Heart left ventricle (tissue), 16 donors: ENCODE measurements around the gene ACOXL. TPM values are rescaled to one million over a fixed set of nuclear protein-coding genes. Genes with fewer than 3 reads are reported as not detected.

Source experiments
- ATAC-seq, 4 donors: fragments of 200-7000 bp; cut with Tn5 transposase; one replicate each; pipeline ENCODE4 v1.9.1; 2020 to 2022; ENCODE audit warnings: moderate library complexity in 4 of 4, mild to moderate bottlenecking in 3 of 4, moderate number of reproducible peaks in 1 of 4
- DNase-seq, 5 donors: peaks; one replicate each; pipeline ENCODE4 v3.0.0-alpha.2; 2020
- H3K27ac ChIP-seq, 12 donors: fragments of 200-600 bp; sonication (generic) in 4 of 12; one replicate each; pipeline versions ENCODE4 v1.5.0 to v1.8.0; 2016 to 2022; ENCODE audit warnings: mild to moderate bottlenecking in 2 of 12
- H3K27me3 ChIP-seq, 9 donors: fragments of 200-600 bp; sonication (generic) in 2 of 9; one replicate each; pipeline versions ENCODE4 v1.5.1 to v1.8.0; 2016 to 2022; ENCODE audit warnings: mild to moderate bottlenecking in 3 of 9
- H3K36me3 ChIP-seq, 9 donors: fragments of 200-600 bp; sonication (generic) in 2 of 9; one replicate each; pipeline versions ENCODE4 v1.5.0 to v1.8.0; 2018 to 2022; ENCODE audit warnings: mild to moderate bottlenecking in 2 of 9
- H3K4me1 ChIP-seq, 12 donors: fragments of 200-600 bp; sonication (generic) in 4 of 12; one replicate each; pipeline versions ENCODE4 v1.5.0 to v1.8.0; 2016 to 2022; ENCODE audit warnings: mild to moderate bottlenecking in 3 of 12
- H3K4me3 ChIP-seq, 12 donors: fragments of 200-600 bp; sonication (generic) in 4 of 12; one replicate each; pipeline versions ENCODE4 v1.5.0 to v1.8.0; 2017 to 2022; ENCODE audit warnings: mild to moderate bottlenecking in 9 of 12, moderate library complexity in 4 of 12
- H3K9me3 ChIP-seq, 12 donors: fragments of 200-600 bp; sonication (generic) in 4 of 12; one replicate each; pipeline versions ENCODE4 v1.5.0 to v1.8.0; 2016 to 2022; ENCODE audit warnings: mild to moderate bottlenecking in 1 of 12
- POLR2A ChIP-seq, 2 donors: fragments of 450-650 bp; IDR thresholded peaks; one replicate each; pipeline ENCODE4 v1.6.1; 2017; ENCODE audit warnings: antibody characterized with exemption in 2 of 2, mild to moderate bottlenecking in 2 of 2, moderate library complexity in 2 of 2
- WGBS, 4 donors: extraction: QIAGEN DNeasy Blood & Tissue Kit in 2 of 4; methylation state at CpG; one replicate each; pipeline versions ENCODE4 v1.1.5 to v1.1.7; 2013 to 2018; 5-methylcytosine and 5-hydroxymethylcytosine counted together
- intact Hi-C, 10 donors: fragments of 100-400 bp; cut with DNase I; formaldehyde crosslinking; loops; one replicate each; pipeline versions ENCODE4 v1.11.1 to v1.14.2; 2022
- polyA plus RNA-seq, 2 donors: library from polyadenylated mRNA; stranded (reverse); fragments of 200-250 nt; gene quantifications; one replicate each; pipeline ENCODE4 v1.2.3, GENCODE V29; 2013
- total RNA-seq, 9 donors: library from RNA; depleted of rRNA in 2 of 9; stranded (reverse); fragments of >200 nt in 2 of 9; fragmentation: NEBNext Ultra II Directional in 3 of 9; extraction: Animal tissue kit (Norgen Biotek cat#: 25700) in 3 of 9; gene quantifications; one replicate each; pipeline versions ENCODE4 v1.1.0 to v1.2.4, GENCODE V29; 2016 to 2023
- TF ChIP-seq, protein P1 (sequence below), 12 donors: fragments of 200-600 bp; sonication (generic) in 4 of 12; IDR thresholded peaks; one replicate each; pipeline versions ENCODE4 v1.5.0 to v1.8.0; 2018 to 2022; ENCODE audit warnings: antibody characterized with exemption in 12 of 12, mild to moderate bottlenecking in 5 of 12
- donor health status: ischemic (EF 13 %, LVEDD 7.1; RV severe dilation, severe dysfunction).
- donor health status: healthy with polysubstance abuse.
- donor health status: DM: no; HTN: yes; CAD: no.
- donor health status: DM: no; HTN: no; CAD: no.
- donor health status: ischemic (EF 25% LVEDD 6.9; RV normal size, moderate dysfunction).
- donor health status: ischemic (EF 25% LVEDD 5.7; RV mildly dilated, moderate dysfunction).
- donor health status: healthy.
- donor health status: DM: yes; HTN: yes; CAD: no.
- donor health status: ischemic (EF 35%, LVEDD 5.7; RV mildly dilated, moderate dysfunction).
- donor health status: nonischemic (EF 11% LVEDD 7.7; RV severe dilation, severe dysfunction).
- donor health status: DM: yes; HTN: yes; CAD: no.
- donor health status: PGD.
- donor health status: ischemic (EF 29% LVEDD 5.4; RV normal size, mild dysfunction).
- donor health status: nonischemic (EF 23%, LVEDD 6.1; RV moderate dilation, normal function).

Gene ACOXL
- total and polyA plus RNA-seq, 11 donors = 0.25 TPM; not detected in 10

DNA sequence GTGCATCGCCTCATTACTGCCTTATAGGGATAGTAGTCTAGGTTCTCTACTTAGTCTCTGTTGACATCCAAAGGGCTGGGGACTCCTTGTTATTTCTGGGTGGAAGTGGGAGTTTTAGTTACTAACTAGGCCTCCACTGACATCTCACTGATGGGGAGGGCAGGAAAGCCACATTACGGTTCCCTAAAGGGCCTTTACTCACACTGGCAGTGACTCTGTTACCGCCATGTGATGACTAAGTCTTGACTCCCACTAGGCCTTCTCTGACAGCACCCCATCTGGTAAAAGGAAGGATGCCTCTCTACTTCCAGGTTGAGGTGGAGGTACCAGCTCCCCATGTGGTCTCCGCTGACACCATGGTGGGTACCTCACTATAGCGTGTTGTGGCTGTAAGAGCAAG lies 374.3 kb downstream of the ACOXL start:
- no peaks in the 10 kb centered on the region for H3K4me1 ChIP-seq
- peaks cover 0 to 8% (median under 1%) of the 10 kb centered on the region in 9 donors for H3K27me3 ChIP-seq
- intact Hi-C loops = loop anchor here in 1 of 10 donors (10.0 kb wide), 1 partner anchor 252 kb away; no protein-coding TSS in a partner anchor
- ATAC-seq (no peak), DNase-seq (no peak)
- WGBS, 4 donors = 94 to 98% (median 96%) methylated on average over 5 of the region's 5 CpGs
- no peak overlapping the region for H3K27ac ChIP-seq
- H3K36me3 ChIP-seq = no peaks in the 10 kb centered on the region
- TF ChIP-seq POLR2A (IDR thresholded peaks at IDR 0.05) = no peak
- TF ChIP-seq, protein P1, sequence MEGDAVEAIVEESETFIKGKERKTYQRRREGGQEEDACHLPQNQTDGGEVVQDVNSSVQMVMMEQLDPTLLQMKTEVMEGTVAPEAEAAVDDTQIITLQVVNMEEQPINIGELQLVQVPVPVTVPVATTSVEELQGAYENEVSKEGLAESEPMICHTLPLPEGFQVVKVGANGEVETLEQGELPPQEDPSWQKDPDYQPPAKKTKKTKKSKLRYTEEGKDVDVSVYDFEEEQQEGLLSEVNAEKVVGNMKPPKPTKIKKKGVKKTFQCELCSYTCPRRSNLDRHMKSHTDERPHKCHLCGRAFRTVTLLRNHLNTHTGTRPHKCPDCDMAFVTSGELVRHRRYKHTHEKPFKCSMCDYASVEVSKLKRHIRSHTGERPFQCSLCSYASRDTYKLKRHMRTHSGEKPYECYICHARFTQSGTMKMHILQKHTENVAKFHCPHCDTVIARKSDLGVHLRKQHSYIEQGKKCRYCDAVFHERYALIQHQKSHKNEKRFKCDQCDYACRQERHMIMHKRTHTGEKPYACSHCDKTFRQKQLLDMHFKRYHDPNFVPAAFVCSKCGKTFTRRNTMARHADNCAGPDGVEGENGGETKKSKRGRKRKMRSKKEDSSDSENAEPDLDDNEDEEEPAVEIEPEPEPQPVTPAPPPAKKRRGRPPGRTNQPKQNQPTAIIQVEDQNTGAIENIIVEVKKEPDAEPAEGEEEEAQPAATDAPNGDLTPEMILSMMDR (IDR thresholded peaks at IDR 0.05) = no peak
- H3K4me3 ChIP-seq = no peak overlapping the region
- H3K9me3 ChIP-seq = no peaks in the 10 kb centered on the region

- Histone ChIP-seq H3K27me3 (peaks cover 0 to 22% (median 3%) of the 10 kb centered on the region in 9 donors), H3K4me1 (no peaks in the 10 kb centered on the region), H3K4me3 (no peak overlapping the region), H3K36me3 (no peaks in the 10 kb centered on the region), H3K27ac (no peak overlapping the region), H3K9me3 (no peaks in the 10 kb centered on the region)
- TF ChIP-seq, protein P1 (IDR thresholded peaks at IDR 0.05) = no peak
- no peak for TF ChIP-seq POLR2A (IDR thresholded peaks at IDR 0.05)
- WGBS, 4 donors = 92 to 97% (median 95%) methylated on average over 2 of the region's 2 CpGs
- intact Hi-C loops = loop anchor here in 1 of 10 donors (10.0 kb wide), 1 partner anchor 254 kb away; no protein-coding TSS in a partner anchor
- DNase-seq (no peak), ATAC-seq (no peak)
Observed at GRCh38 chr2:111108745-111109271, 376.4 kb downstream of the ACOXL start.

- ATAC-seq (no peak), DNase-seq (no peak)
- no peaks in the 10 kb centered on the region for H3K4me1 ChIP-seq
- TF ChIP-seq, protein P1 (IDR thresholded peaks at IDR 0.05) = no peak
- TF ChIP-seq POLR2A (IDR thresholded peaks at IDR 0.05) = no peak
- no peaks in the 10 kb centered on the region for H3K36me3 ChIP-seq
- no peak overlapping the region for H3K4me3 ChIP-seq
- WGBS, 4 donors = 94 to 97% (median 95%) methylated on average over 4 of the region's 4 CpGs
- no peak overlapping the region for H3K27ac ChIP-seq
- intact Hi-C loops = loop anchor here (10.0 kb wide), 5 partner anchors 296 to 594 kb away; no protein-coding TSS in a partner anchor
- no peaks in the 10 kb centered on the region for H3K9me3 ChIP-seq
- peaks cover 0 to 39% (median 3%) of the 10 kb centered on the region in 9 donors for H3K27me3 ChIP-seq
Observed at GRCh38 chr2:111111101-111111755, 378.9 kb downstream of the ACOXL start.

DNA sequence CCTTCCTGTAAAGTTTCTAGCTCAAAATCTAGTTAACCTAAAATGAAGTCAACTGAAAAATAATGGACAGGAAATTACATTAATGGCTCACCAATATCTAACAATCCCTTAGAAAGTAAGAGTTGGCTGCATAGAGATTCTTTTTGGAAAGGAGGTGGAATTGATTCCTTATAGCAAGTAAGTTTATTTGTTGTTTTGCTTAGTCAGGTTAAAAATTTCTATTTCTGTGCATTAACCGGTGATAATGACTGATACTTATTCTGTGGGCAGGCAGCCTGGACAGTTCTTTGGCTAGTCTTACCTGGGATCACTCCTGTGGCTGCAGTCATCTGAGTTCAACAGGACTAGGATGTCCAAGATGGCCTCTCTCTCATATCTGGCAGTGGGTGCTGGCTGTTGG lies 381.5 kb downstream of the ACOXL start:
- intact Hi-C loops = loop anchor here (10.0 kb wide), 5 partner anchors 299 to 591 kb away; no protein-coding TSS in a partner anchor
- 80 to 93% (median 87%) methylated on average over 1 of the region's 1 CpG for WGBS, 4 donors
- TF ChIP-seq, protein P1 (IDR thresholded peaks at IDR 0.05) = no peak
- no peak for TF ChIP-seq POLR2A (IDR thresholded peaks at IDR 0.05)
- Histone ChIP-seq H3K4me1 (peaks cover 4 to 23% (median 21%) of the 10 kb centered on the region in 12 donors), H3K27me3 (peaks cover 0 to 61% (median 15%) of the 10 kb centered on the region in 9 donors), H3K36me3 (no peaks in the 10 kb centered on the region), H3K27ac (no peak overlapping the region), H3K4me3 (no peak overlapping the region), H3K9me3 (no peaks in the 10 kb centered on the region)
- DNase-seq (no peak), ATAC-seq (no peak)
